Common myeloid progenitor, CD34-positive (primary cell): ENCODE results near the gene ADNP.
"Not testable (repeated sequence)": the region's sequence is repeated elsewhere in the genome, so short reads cannot be mapped to it uniquely, and the experiment has no call there.

Source experiments
- CTCF ChIA-PET: fragments of 350-600 bp; sonication (Branson Sonifier 250); formaldehyde crosslinking; loops from one replicate; lab custom pipeline; 2021; ENCODE audit warnings: antibody characterized with exemption; lab: Charles Lee
- POLR2A ChIA-PET: fragments of 350-600 bp; sonication (Branson Sonifier 250); formaldehyde crosslinking; loops from one replicate; lab custom pipeline; 2021; ENCODE audit warnings: antibody characterized with exemption; lab: Charles Lee
- DNase-seq, 3 donors: peaks; one replicate each; pipeline versions ENCODE4 v3.0.0 to v3.0.0-alpha.2; 2013
- H3K27ac ChIP-seq, 2 experiments: 1 replicate in 1 of 2; 2 replicates in 1 of 2; pipeline ENCODE4 v1.7.0; 2013; ENCODE audit warnings: inconsistent platforms in 2 of 2, low read length in 2 of 2, mild to moderate bottlenecking in 2 of 2, low read depth in 1 of 2, moderate library complexity in 1 of 2; ENCODE audit not compliant: severe bottlenecking in 2 of 2, insufficient read depth in 1 of 2, poor library complexity in 1 of 2
- H3K27me3 ChIP-seq, 5 experiments: replicated peaks in 2 of 5; 1 replicate in 3 of 5; 2 replicates in 2 of 5; pipeline versions ENCODE4 v1.6.1 to v1.7.0; 2013; ENCODE audit warnings: low read length in 4 of 5, mild to moderate bottlenecking in 2 of 5, moderate library complexity in 2 of 5, inconsistent platforms in 1 of 5; ENCODE audit not compliant: insufficient read depth in 5 of 5, control insufficient read depth in 4 of 5
- H3K36me3 ChIP-seq, 4 experiments: 1 replicate in 2 of 4; 2 replicates in 2 of 4; pipeline versions ENCODE4 v1.6.1 to v1.7.0; 2013; ENCODE audit warnings: low read length in 3 of 4, control low read depth in 1 of 4, mild to moderate bottlenecking in 1 of 4; ENCODE audit not compliant: control insufficient read depth in 4 of 4, insufficient read depth in 4 of 4
- H3K4me1 ChIP-seq, 4 experiments: 1 replicate in 3 of 4; 2 replicates in 1 of 4; pipeline versions ENCODE4 v1.6.1 to v1.7.1; 2013; ENCODE audit warnings: low read length in 3 of 4, mild to moderate bottlenecking in 3 of 4, control low read depth in 1 of 4, inconsistent platforms in 1 of 4, moderate library complexity in 1 of 4; ENCODE audit not compliant: control insufficient read depth in 4 of 4, insufficient read depth in 4 of 4; ENCODE audit errors: control extremely low read depth in 1 of 4
- H3K4me3 ChIP-seq, 7 experiments: 1 replicate in 4 of 7; 2 replicates in 3 of 7; pipeline versions ENCODE4 v1.5.1 to v1.7.0; 2013; ENCODE audit warnings: mild to moderate bottlenecking in 7 of 7, low read length in 6 of 7, moderate library complexity in 6 of 7, inconsistent platforms in 2 of 7, low read depth in 2 of 7, control low read depth in 1 of 7; ENCODE audit not compliant: insufficient read depth in 4 of 7, control insufficient read depth in 1 of 7; ENCODE audit errors: extremely low read depth in 1 of 7
- H3K9me3 ChIP-seq, 5 experiments: 1 replicate in 4 of 5; 2 replicates in 1 of 5; pipeline versions ENCODE4 v1.6.1 to v1.7.1; 2013; ENCODE audit warnings: low read length in 4 of 5, mild to moderate bottlenecking in 2 of 5, inconsistent platforms in 1 of 5, low read depth in 1 of 5, moderate library complexity in 1 of 5; ENCODE audit not compliant: control insufficient read depth in 4 of 5, insufficient read depth in 2 of 5; ENCODE audit errors: control extremely low read depth in 1 of 5
- WGBS: methylation state at CpG from one replicate; pipeline ENCODE4 v1.1.5; 2013; ENCODE audit not compliant: insufficient coverage; 5-methylcytosine and 5-hydroxymethylcytosine counted together

The ADNP gene

GRCh38 chr20:50885781-50886180, 45.5 kb downstream of the ADNP start:
- peaks cover 0 to 7% (median 0%) of the 10 kb centered on the region in 5 experiments for H3K9me3 ChIP-seq
- ChIA-PET CTCF (interaction anchor here (0.6 to 2.9 kb wide), 5 partner anchors 9 to 62 kb away, joined by 3 to 7 read pairs (median 3); no protein-coding TSS in a partner anchor), POLR2A (no interaction called here)
- no peak overlapping the region for H3K27ac ChIP-seq
- DNase-seq: no peak
- 96% methylated on average over 3 of the region's 5 CpGs for WGBS
- no peaks in the 10 kb centered on the region for H3K4me1 ChIP-seq
- no peak overlapping the region for H3K4me3 ChIP-seq
- no peaks in the 10 kb centered on the region for H3K27me3 ChIP-seq
- peaks cover 14 to 39% (median 33%) of the 10 kb centered on the region in 4 experiments for H3K36me3 ChIP-seq

- Histone ChIP-seq H3K9me3 (peaks cover 0 to 7% (median 0%) of the 10 kb centered on the region in 5 experiments), H3K4me1 (no peaks in the 10 kb centered on the region), H3K27me3 (no peaks in the 10 kb centered on the region), H3K36me3 (peaks cover 14 to 36% (median 31%) of the 10 kb centered on the region in 4 experiments), H3K4me3 (no peak overlapping the region), H3K27ac (no peak overlapping the region)
- 97% methylated on average over 5 of the region's 7 CpGs for WGBS
- POLR2A ChIA-PET: no interaction called here
- DNase-seq: no peak
- CTCF ChIA-PET: interaction anchor here (1.0 to 2.9 kb wide), 6 partner anchors 10 to 61 kb away, joined by 3 to 7 read pairs (median 4); no protein-coding TSS in a partner anchor
Measured at GRCh38 chr20:50885068-50885467, 46.2 kb downstream of the ADNP start.

- no peak for DNase-seq
- WGBS: 97% methylated on average over 11 of the region's 11 CpGs
- CTCF ChIA-PET: interaction anchor here (1.1 to 1.4 kb wide), 3 partner anchors 9 to 46 kb away, joined by 3 to 6 read pairs (median 4); no protein-coding TSS in a partner anchor
- Histone ChIP-seq H3K4me3 (no peak overlapping the region), H3K4me1 (no peaks in the 10 kb centered on the region), H3K27ac (no peak overlapping the region), H3K36me3 (peaks cover 9 to 31% (median 28%) of the 10 kb centered on the region in 4 experiments), H3K9me3 (peaks cover 0 to 7% (median 0%) of the 10 kb centered on the region in 5 experiments), H3K27me3 (no peaks in the 10 kb centered on the region)
- POLR2A ChIA-PET: no interaction called here
Measured at GRCh38 chr20:50883856-50884255, 47.4 kb downstream of the ADNP start.

GRCh38 chr20:50881759-50882424, 49.3 kb downstream of the ADNP start:
- H3K4me1 ChIP-seq, H3K4me3 ChIP-seq, H3K27me3 ChIP-seq, POLR2A ChIA-PET, DNase-seq, H3K9me3 ChIP-seq, H3K27ac ChIP-seq: not testable (repeated sequence)
- CTCF ChIA-PET: interaction anchor here (1.0 kb wide), 1 partner anchor 14 kb away, joined by 3 read pairs; no protein-coding TSS in a partner anchor
- peaks cover 5 to 33% (median 18%) of the 10 kb centered on the region in 4 experiments for H3K36me3 ChIP-seq
- 100% methylated on average over 2 of the region's 5 CpGs for WGBS

- no peak overlapping the region for H3K27ac ChIP-seq
- 93% methylated on average over 14 of the region's 20 CpGs for WGBS
- H3K4me1 ChIP-seq: no peaks in the 10 kb centered on the region
- DNase-seq: no peak
- peaks cover 0 to 7% (median 0%) of the 10 kb centered on the region in 5 experiments for H3K9me3 ChIP-seq
- ChIA-PET POLR2A (no interaction called here), CTCF (interaction anchor here (1.1 to 1.5 kb wide), 2 partner anchors 15 to 85 kb away, joined by 3 read pairs; partner anchors contain the start of gene BCAS4)
- H3K4me3 ChIP-seq: no peak overlapping the region
- no peaks in the 10 kb centered on the region for H3K27me3 ChIP-seq
- peaks cover 0 to 42% (median 17%) of the 10 kb centered on the region in 4 experiments for H3K36me3 ChIP-seq
Measured at GRCh38 chr20:50879649-50880550, 51.3 kb downstream of the ADNP start.

- ChIA-PET CTCF (interaction anchor here (1.2 to 1.8 kb wide), 2 partner anchors 29 to 83 kb away, joined by 3 to 4 read pairs; partner anchors contain the start of gene BCAS4), POLR2A (no interaction called here)
- WGBS: 92% methylated on average over 6 of the region's 6 CpGs
- Histone ChIP-seq H3K9me3 (no peaks in the 10 kb centered on the region), H3K27me3 (no peaks in the 10 kb centered on the region), H3K36me3 (peaks cover 0 to 27% (median 11%) of the 10 kb centered on the region in 4 experiments), H3K4me3 (no peak overlapping the region), H3K27ac (no peak overlapping the region), H3K4me1 (peaks cover 0 to 10% (median 7%) of the 10 kb centered on the region in 4 experiments)
- DNase-seq: no peak
Measured at GRCh38 chr20:50877232-50877743, 53.9 kb downstream of the ADNP start.
